ENCODE data around the gene PTPRT. TPM values are rescaled to one million over a fixed set of nuclear protein-coding genes. Genes with fewer than 3 reads are reported as not detected.

The PTPRT gene
- total RNA-seq, 1 experiment from 2014 or later = 0.13 TPM

- H3K4me1 Mint-ChIP-seq = peaks cover 5 to 9% of the 10 kb centered on the region in 2 experiments
- Histone ChIP-seq H3K18ac (ENCODE audit: insufficient read length, low read depth, low read length) (no peak overlapping the region), H3K27ac (ENCODE audit: insufficient read length, low read depth, low read length) (no peak overlapping the region), H2BK12ac (ENCODE audit: insufficient read length, low read depth, low read length) (no peak overlapping the region), H3K23ac (ENCODE audit: insufficient read length, low read depth, low read length) (no peak overlapping the region), H3K79me1 (ENCODE audit: insufficient read depth, low read depth, low read length, poor library complexity, severe bottlenecking) (no peaks in the 10 kb centered on the region), H3K9me3 (ENCODE audit: control insufficient read depth, low read depth, low read length) (no peaks in the 10 kb centered on the region), H2BK20ac (ENCODE audit: low read depth, low read length, poor library complexity, severe bottlenecking) (no peak overlapping the region), H3T11ph (ENCODE audit: low read length) (no peak overlapping the region), H3K23me2 (ENCODE audit: insufficient read length, low read depth, low read length, poor library complexity, severe bottlenecking) (no peaks in the 10 kb centered on the region), H3K4me2 (ENCODE audit: insufficient read depth, insufficient read length, low read length) (no peak overlapping the region), H2AK5ac (ENCODE audit: insufficient read length, low read length) (no peak overlapping the region), H3K56ac (ENCODE audit: insufficient read length, low read depth, low read length) (no peak overlapping the region), H3K4me1 (ENCODE audit: insufficient read depth, low read length) (no peaks in the 10 kb centered on the region), H4K8ac (replicated peaks; ENCODE audit: insufficient read length, low read depth, low read length) (no peak overlapping the region), H3K9ac (ENCODE audit: extremely low read depth, insufficient read length, low read length) (no peak overlapping the region), H2AFZ (ENCODE audit: low read length) (no peak overlapping the region), H3K4ac (ENCODE audit: low read depth, low read length) (no peak overlapping the region), H4K91ac (ENCODE audit: insufficient read length, low read depth, low read length) (no peak overlapping the region), H4K20me1 (ENCODE audit: control insufficient read depth, insufficient read depth, insufficient read length) (no peaks in the 10 kb centered on the region), H3K27me3 (ENCODE audit: insufficient read depth, low read length) (no peaks in the 10 kb centered on the region), H2BK5ac (ENCODE audit: insufficient read length, low read length) (no peak overlapping the region), H4K5ac (ENCODE audit: insufficient read length, low read depth, low read length) (no peak overlapping the region), H2BK15ac (ENCODE audit: low read depth, low read length) (no peak overlapping the region), H3K14ac (ENCODE audit: insufficient read depth, low read length) (no peak overlapping the region), H3K79me2 (ENCODE audit: insufficient read depth, low read length) (no peaks in the 10 kb centered on the region), H2BK120ac (ENCODE audit: low read depth, low read length, poor library complexity, severe bottlenecking) (no peak overlapping the region)
- DNase-seq = no peak
- peaks cover 0 to 7% (median 6%) of the 10 kb centered on the region in 3 experiments; a peak in 5 of 7 replicates for H3K36me3 Mint-ChIP-seq (ENCODE audit: insufficient read depth in 1 of 3, low read depth in 3 of 3)
- peaks cover 7% of the 10 kb centered on the region for H3K27me3 Mint-ChIP-seq (ENCODE audit: low read depth)
- TF ChIP-seq, protein P1, sequence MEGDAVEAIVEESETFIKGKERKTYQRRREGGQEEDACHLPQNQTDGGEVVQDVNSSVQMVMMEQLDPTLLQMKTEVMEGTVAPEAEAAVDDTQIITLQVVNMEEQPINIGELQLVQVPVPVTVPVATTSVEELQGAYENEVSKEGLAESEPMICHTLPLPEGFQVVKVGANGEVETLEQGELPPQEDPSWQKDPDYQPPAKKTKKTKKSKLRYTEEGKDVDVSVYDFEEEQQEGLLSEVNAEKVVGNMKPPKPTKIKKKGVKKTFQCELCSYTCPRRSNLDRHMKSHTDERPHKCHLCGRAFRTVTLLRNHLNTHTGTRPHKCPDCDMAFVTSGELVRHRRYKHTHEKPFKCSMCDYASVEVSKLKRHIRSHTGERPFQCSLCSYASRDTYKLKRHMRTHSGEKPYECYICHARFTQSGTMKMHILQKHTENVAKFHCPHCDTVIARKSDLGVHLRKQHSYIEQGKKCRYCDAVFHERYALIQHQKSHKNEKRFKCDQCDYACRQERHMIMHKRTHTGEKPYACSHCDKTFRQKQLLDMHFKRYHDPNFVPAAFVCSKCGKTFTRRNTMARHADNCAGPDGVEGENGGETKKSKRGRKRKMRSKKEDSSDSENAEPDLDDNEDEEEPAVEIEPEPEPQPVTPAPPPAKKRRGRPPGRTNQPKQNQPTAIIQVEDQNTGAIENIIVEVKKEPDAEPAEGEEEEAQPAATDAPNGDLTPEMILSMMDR (conservative IDR thresholded peaks at IDR 0.05) = no peak
- H3K27ac Mint-ChIP-seq = no peak overlapping the region
- no peak overlapping the region for H3K4me3 Mint-ChIP-seq
- WGBS (ENCODE audit: extremely low coverage, insufficient read length, low lambda C conversion rate) = no CpG with 5 or more reads among the region's 9 CpGs
- peaks cover 8 to 11% of the 10 kb centered on the region in 2 experiments for H3K9me3 Mint-ChIP-seq
These were observed 232.5 kb downstream of the PTPRT start for GRCh38 chr20:42957018-42957703.
